ENCODE data around the gene ADORA2A. TPM values are rescaled to one million over a fixed set of nuclear protein-coding genes. Genes with fewer than 3 reads are reported as not detected.

The ADORA2A gene
- total RNA-seq, 1 experiment from 2014 or later, result 3.6 TPM

- H3K9me3 ChIP-seq (ENCODE audit: control insufficient read depth in 1 of 2, insufficient read depth in 1 of 2, low read depth in 1 of 2, low read length in 2 of 2), result no peaks in the 10 kb centered on the region
- H3K79me2 ChIP-seq (ENCODE audit: insufficient read depth, low read length), result no peaks in the 10 kb centered on the region
- DNase-seq (ENCODE audit: low read depth, low spot score), result no peak
- peaks cover 0 to 6% of the 10 kb centered on the region in 2 experiments; a peak in 2 of 4 replicates for H3K4me1 ChIP-seq (ENCODE audit: control insufficient read depth in 1 of 2, insufficient read depth in 2 of 2, low read length in 2 of 2)
- no peak overlapping the region for H3K9ac ChIP-seq (ENCODE audit: low read length)
- TF ChIP-seq SP1 (IDR thresholded peaks at IDR 0.05; ENCODE audit: low read depth) (no peak), EZH2 (IDR thresholded peaks at IDR 0.05) (no peak), CBX3 (IDR thresholded peaks at IDR 0.05; ENCODE audit: low read depth) (no peak), SIN3A (IDR thresholded peaks at IDR 0.05; ENCODE audit: low read depth) (no peak), ZFX (IDR thresholded peaks at IDR 0.05) (no peak), JUND (IDR thresholded peaks at IDR 0.05) (no peak), EZH2phosphoT487 (IDR thresholded peaks at IDR 0.05; ENCODE audit: borderline replicate concordance) (no peak), EGR1 (IDR thresholded peaks at IDR 0.05; ENCODE audit: low read depth) (no peak), CTCF (IDR thresholded peaks at IDR 0.05 in 2 of 3, conservative IDR thresholded peaks at IDR 0.05 in 1 of 3; ENCODE audit: borderline replicate concordance in 1 of 3, insufficient read depth in 1 of 3, low read depth in 2 of 3, low read length in 2 of 3) (peak; percentile 13 to 41 (median 33); a peak in 4 of 6 replicates), YY1 (IDR thresholded peaks at IDR 0.05; ENCODE audit: extremely low read depth, insufficient replicate concordance, low read depth, low read length) (no peak), RAD21 (IDR thresholded peaks at IDR 0.05; ENCODE audit: low read depth) (peak; percentile 18; the same call in 1 of the 2 replicates), ELF1 (IDR thresholded peaks at IDR 0.05; ENCODE audit: borderline replicate concordance, low read depth) (no peak), ZNF274 (IDR thresholded peaks at IDR 0.05; ENCODE audit: low read depth, low read length) (no peak), POLR2AphosphoS5 (IDR thresholded peaks at IDR 0.05; ENCODE audit: low read depth, low read length) (no peak)
- TF ChIP-seq, protein P1, sequence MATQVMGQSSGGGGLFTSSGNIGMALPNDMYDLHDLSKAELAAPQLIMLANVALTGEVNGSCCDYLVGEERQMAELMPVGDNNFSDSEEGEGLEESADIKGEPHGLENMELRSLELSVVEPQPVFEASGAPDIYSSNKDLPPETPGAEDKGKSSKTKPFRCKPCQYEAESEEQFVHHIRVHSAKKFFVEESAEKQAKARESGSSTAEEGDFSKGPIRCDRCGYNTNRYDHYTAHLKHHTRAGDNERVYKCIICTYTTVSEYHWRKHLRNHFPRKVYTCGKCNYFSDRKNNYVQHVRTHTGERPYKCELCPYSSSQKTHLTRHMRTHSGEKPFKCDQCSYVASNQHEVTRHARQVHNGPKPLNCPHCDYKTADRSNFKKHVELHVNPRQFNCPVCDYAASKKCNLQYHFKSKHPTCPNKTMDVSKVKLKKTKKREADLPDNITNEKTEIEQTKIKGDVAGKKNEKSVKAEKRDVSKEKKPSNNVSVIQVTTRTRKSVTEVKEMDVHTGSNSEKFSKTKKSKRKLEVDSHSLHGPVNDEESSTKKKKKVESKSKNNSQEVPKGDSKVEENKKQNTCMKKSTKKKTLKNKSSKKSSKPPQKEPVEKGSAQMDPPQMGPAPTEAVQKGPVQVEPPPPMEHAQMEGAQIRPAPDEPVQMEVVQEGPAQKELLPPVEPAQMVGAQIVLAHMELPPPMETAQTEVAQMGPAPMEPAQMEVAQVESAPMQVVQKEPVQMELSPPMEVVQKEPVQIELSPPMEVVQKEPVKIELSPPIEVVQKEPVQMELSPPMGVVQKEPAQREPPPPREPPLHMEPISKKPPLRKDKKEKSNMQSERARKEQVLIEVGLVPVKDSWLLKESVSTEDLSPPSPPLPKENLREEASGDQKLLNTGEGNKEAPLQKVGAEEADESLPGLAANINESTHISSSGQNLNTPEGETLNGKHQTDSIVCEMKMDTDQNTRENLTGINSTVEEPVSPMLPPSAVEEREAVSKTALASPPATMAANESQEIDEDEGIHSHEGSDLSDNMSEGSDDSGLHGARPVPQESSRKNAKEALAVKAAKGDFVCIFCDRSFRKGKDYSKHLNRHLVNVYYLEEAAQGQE (IDR thresholded peaks at IDR 0.05; ENCODE audit: low read depth), result no peak
- peak; percentile 58; the same call in 1 of the 2 replicates for ATAC-seq
- H3K9me2 ChIP-seq (ENCODE audit: insufficient read depth), result no peaks in the 10 kb centered on the region
- H3K27ac ChIP-seq (ENCODE audit: low read depth, low read length), result no peak overlapping the region
- intact Hi-C loops (cut with micrococcal nuclease), result no loop called here
- H4K20me1 ChIP-seq (ENCODE audit: insufficient read depth), result no peaks in the 10 kb centered on the region
- BruUV-seq (replicated peaks), result no TSS peak
- RAD21 ChIA-PET (ENCODE audit: low non-redundant PET in 1 of 2, low total read pairs in 2 of 2, uncharacterized antibody in 2 of 2, unreplicated experiment in 2 of 2), result no interaction called here
- no peak overlapping the region for H2AFZ ChIP-seq (ENCODE audit: low read depth, low read length, poor library complexity, severe bottlenecking)
- H3K4me3 ChIP-seq (replicated peaks in 1 of 2; ENCODE audit: low read depth in 1 of 2, low read length in 2 of 2), result no peak overlapping the region
- POLR2A ChIA-PET, result no interaction called here
- CTCF ChIA-PET, result no interaction called here
- no peaks in the 10 kb centered on the region for H3K27me3 ChIP-seq (ENCODE audit: insufficient read depth, low read length)
- H3K4me2 ChIP-seq (ENCODE audit: low read length), result no peak overlapping the region
- no peaks in the 10 kb centered on the region for H3K36me3 ChIP-seq (ENCODE audit: control insufficient read depth in 1 of 2, insufficient read depth in 2 of 2, low read length in 2 of 2)
These were observed 10.4 kb downstream of the ADORA2A start for GRCh38 chr22:24437741-24438328.
